Gastroesophageal sphincter (tissue), 4 donors: ENCODE results near the gene MICU2. TPM values are rescaled to one million over a fixed set of nuclear protein-coding genes. Genes with fewer than 3 reads are reported as not detected.
"Not testable (repeated sequence)": the region's sequence is repeated elsewhere in the genome, so short reads cannot be mapped to it uniquely, and the experiment has no call there.

Experiments used
- ATAC-seq: fragments of 150-250 bp; one replicate; pipeline ENCODE4 v1.9.1; 2016; ENCODE audit warnings: mild to moderate bottlenecking, moderate library complexity
- H3K27ac ChIP-seq, 4 donors: fragments of 200-600 bp; sonication (generic) in 3 of 4; 1 replicate in 3 of 4; 2 replicates in 1 of 4; pipeline ENCODE4 v1.5.1; 2016 to 2019
- H3K27me3 ChIP-seq: fragments of 200-600 bp; sonication (generic); one replicate; pipeline ENCODE4 v1.5.1; 2019
- H3K36me3 ChIP-seq, 2 donors: fragments of 200-600 bp; sonication (generic); one replicate each; pipeline ENCODE4 v1.5.1; 2019; ENCODE audit warnings: control low read depth in 1 of 2
- H3K4me1 ChIP-seq, 3 donors: fragments of 200-600 bp; sonication (generic); 1 replicate in 2 of 3; 2 replicates in 1 of 3; pipeline ENCODE4 v1.5.1; 2016 to 2019; ENCODE audit warnings: control low read depth in 2 of 3
- H3K4me3 ChIP-seq, 2 donors: fragments of 200-600 bp; sonication (generic); one replicate each; pipeline ENCODE4 v1.5.1; 2019; ENCODE audit warnings: mild to moderate bottlenecking in 1 of 2, moderate library complexity in 1 of 2
- H3K9me3 ChIP-seq, 3 donors: fragments of 200-600 bp; sonication (generic); one replicate each; pipeline ENCODE4 v1.5.1; 2017 to 2019; ENCODE audit warnings: control low read depth in 2 of 3
- EP300 ChIP-seq: sonication (generic); formaldehyde crosslinking; IDR thresholded peaks from one replicate; pipeline ENCODE4 v1.6.1; 2017; ENCODE audit warnings: antibody characterized with exemption, mild to moderate bottlenecking
- POLR2A ChIP-seq, 2 donors: fragments of 450-650 bp; IDR thresholded peaks; one replicate each; pipeline ENCODE4 v1.6.1; 2017; ENCODE audit warnings: antibody characterized with exemption in 2 of 2, mild to moderate bottlenecking in 2 of 2, moderate library complexity in 1 of 2
- POLR2AphosphoS5 ChIP-seq: sonication (generic); formaldehyde crosslinking; IDR thresholded peaks from one replicate; pipeline ENCODE4 v1.6.1; 2017; ENCODE audit warnings: antibody characterized with exemption
- WGBS, 2 donors: methylation state at CpG; one replicate each; pipeline ENCODE4 v1.1.5; 2018; ENCODE audit warnings: low coverage in 1 of 2; 5-methylcytosine and 5-hydroxymethylcytosine counted together
- total RNA-seq, 4 donors: library from RNA; depleted of rRNA; stranded (reverse); fragments of >200 nt; gene quantifications; one replicate each; pipeline ENCODE4 v1.1.0, GENCODE V29; 2016
- TF ChIP-seq, protein P1 (sequence below), 4 experiments: fragments of 200-600 bp in 2 of 4; fragments of 450-650 bp in 2 of 4; sonication (generic) in 1 of 4; IDR thresholded peaks; one replicate each; pipeline ENCODE4 v1.5.1; 2017 to 2019; ENCODE audit warnings: antibody characterized with exemption in 4 of 4, mild to moderate bottlenecking in 2 of 4, moderate library complexity in 2 of 4

The MICU2 gene
- total RNA-seq, 4 donors from 2014 or later = 35.2 to 67.7 (median 42.0) TPM

DNA sequence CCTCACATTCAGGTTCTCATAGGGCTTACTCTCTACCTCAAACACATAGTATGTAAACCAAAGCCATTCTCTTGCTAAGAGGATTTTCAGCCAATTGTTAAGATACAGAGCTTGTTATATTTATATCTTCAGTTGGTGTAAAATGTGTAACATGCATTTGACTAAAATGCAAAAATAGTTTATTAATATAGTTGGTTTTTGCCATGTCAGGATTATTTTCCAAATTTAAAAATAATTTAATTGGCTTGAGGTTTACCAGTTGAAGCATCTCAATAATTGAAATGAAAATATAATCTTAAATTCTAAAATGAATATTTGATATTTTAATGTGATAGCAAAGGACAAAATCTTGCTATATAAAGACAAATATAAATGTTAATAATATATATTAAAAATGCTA is 7.2 kb downstream of the MICU2 start:
- H3K9me3 ChIP-seq = peaks cover 0 to 4% (median 0%) of the 10 kb centered on the region in 3 donors
- TF ChIP-seq EP300 (no peak), POLR2AphosphoS5 (no peak), POLR2A (IDR thresholded peaks at IDR 0.05) (no peak)
- TF ChIP-seq, protein P1, sequence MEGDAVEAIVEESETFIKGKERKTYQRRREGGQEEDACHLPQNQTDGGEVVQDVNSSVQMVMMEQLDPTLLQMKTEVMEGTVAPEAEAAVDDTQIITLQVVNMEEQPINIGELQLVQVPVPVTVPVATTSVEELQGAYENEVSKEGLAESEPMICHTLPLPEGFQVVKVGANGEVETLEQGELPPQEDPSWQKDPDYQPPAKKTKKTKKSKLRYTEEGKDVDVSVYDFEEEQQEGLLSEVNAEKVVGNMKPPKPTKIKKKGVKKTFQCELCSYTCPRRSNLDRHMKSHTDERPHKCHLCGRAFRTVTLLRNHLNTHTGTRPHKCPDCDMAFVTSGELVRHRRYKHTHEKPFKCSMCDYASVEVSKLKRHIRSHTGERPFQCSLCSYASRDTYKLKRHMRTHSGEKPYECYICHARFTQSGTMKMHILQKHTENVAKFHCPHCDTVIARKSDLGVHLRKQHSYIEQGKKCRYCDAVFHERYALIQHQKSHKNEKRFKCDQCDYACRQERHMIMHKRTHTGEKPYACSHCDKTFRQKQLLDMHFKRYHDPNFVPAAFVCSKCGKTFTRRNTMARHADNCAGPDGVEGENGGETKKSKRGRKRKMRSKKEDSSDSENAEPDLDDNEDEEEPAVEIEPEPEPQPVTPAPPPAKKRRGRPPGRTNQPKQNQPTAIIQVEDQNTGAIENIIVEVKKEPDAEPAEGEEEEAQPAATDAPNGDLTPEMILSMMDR (IDR thresholded peaks at IDR 0.05) = no peak
- no peak overlapping the region for H3K4me3 ChIP-seq
- no peak overlapping the region for H3K27ac ChIP-seq
- no peaks in the 10 kb centered on the region for H3K27me3 ChIP-seq
- peaks cover 0 to 7% (median 0%) of the 10 kb centered on the region in 3 donors for H3K4me1 ChIP-seq
- ATAC-seq = no peak
- H3K36me3 ChIP-seq = no peaks in the 10 kb centered on the region

DNA sequence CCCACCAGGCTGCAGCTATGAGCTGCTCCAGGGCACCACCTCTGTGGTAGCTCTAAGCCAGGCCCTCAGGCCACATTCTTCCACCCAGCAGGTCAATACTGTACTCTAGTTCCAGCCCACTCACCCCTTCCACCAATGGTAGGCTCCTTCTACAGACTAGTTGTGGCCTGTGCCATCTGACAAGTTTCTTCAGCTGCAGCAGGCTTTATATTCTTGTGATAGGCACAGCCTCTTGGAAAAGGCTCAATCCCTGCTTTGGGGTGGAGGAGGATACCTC is 8.5 kb downstream of the MICU2 start:
- Histone ChIP-seq H3K4me1 (peaks cover 0 to 7% (median 0%) of the 10 kb centered on the region in 3 donors), H3K9me3 (peaks cover 0 to 4% (median 0%) of the 10 kb centered on the region in 3 donors), H3K27ac (no peak overlapping the region), H3K4me3 (no peak overlapping the region), H3K36me3 (no peaks in the 10 kb centered on the region), H3K27me3 (no peaks in the 10 kb centered on the region)
- ATAC-seq = no peak
- TF ChIP-seq POLR2AphosphoS5 (no peak), POLR2A (IDR thresholded peaks at IDR 0.05) (no peak), EP300 (no peak)
- TF ChIP-seq, protein P1 (IDR thresholded peaks at IDR 0.05) = no peak

DNA sequence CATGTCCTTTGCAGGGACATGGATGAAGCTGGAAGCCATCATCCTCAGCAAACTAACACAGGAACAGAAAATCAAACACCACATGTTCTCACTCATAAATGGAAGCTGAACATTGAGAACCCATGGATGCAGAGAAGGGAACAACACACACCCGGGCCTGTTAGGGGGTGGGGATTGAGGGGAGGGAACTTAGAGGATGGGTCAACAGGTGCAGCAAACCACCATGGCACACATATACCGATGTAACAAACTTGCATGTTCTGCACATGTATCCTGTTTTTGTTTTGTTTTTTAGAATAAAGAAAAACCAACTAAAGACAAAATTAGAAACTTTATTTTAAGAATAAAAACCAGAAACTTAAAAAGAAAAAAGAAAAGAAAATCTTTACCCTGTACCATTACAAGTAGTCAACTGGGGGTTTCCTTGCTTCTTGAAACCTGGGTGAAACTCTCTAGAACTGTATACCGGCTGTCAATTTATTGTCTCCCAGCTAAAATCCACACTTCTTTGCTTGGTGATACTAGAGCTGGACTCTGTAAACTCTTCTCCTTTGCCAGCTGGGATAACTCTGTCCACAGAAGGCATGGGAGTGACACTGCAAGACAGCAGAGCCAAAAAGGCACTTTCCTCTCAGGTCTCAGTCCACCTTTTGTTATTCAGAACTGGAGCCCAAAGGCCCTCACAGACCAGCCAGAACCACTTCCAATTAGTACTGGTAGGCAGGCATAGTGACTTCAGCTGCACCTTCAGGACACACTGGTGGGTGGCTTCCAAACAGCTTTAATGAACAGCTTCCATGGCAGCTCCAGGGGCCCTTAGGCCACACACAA is 9.0 kb downstream of the MICU2 start:
- no peak overlapping the region for H3K4me3 ChIP-seq
- H3K4me1 ChIP-seq = peaks cover 0 to 7% (median 0%) of the 10 kb centered on the region in 3 donors
- no peaks in the 10 kb centered on the region for H3K27me3 ChIP-seq
- no peak overlapping the region for H3K27ac ChIP-seq
- WGBS, 2 donors = 56 to 67% methylated on average over 2 to 3 of the region's 3 CpGs
- TF ChIP-seq, protein P1 (IDR thresholded peaks at IDR 0.05) = no peak
- no peak for TF ChIP-seq EP300
- TF ChIP-seq POLR2A (IDR thresholded peaks at IDR 0.05) = no peak
- no peak for TF ChIP-seq POLR2AphosphoS5
- peaks cover 0 to 4% (median 0%) of the 10 kb centered on the region in 3 donors for H3K9me3 ChIP-seq
- ATAC-seq = no peak
- no peaks in the 10 kb centered on the region for H3K36me3 ChIP-seq

DNA sequence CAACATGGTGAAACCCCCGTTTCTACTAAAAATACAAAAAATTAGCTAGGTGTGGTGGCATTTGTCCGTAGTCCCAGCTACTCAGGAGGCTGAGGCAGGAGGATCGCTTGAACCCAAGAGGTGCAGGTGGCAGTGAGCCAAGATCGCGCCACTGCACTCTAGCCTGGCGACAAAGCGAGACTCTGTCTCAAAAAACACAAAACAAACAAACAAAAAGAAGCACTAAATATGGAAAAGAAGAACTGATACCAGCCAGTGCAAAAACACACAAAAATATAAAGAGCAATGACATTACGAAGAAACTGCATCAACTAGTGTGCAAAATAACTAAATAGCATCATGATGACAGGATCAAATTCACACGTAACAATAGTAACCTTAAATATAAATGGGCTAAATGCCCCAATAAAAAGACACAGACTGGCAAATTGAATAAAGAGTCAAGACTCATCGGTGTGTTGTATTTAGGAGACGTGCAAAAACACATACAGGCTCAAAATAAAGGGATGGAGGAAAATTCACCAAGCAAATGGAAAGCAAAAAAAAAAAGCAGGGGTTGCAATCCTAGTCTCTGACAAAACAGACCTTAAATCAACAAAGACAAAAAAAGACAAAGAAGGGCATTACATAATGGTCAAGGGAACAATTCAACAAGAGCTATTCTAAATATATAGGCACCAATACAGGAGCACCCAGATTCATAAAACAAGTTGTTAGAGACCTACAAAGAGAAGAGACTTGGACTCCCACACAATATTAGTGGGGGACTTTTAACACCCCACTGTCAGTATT is 13.1 kb downstream of the MICU2 start:
- not testable (repeated sequence) for H3K27me3 ChIP-seq, ATAC-seq, H3K4me1 ChIP-seq, H3K9me3 ChIP-seq, H3K27ac ChIP-seq, H3K4me3 ChIP-seq, H3K36me3 ChIP-seq
- WGBS, 2 donors = 90 to 91% methylated on average over 4 to 11 of the region's 11 CpGs

DNA sequence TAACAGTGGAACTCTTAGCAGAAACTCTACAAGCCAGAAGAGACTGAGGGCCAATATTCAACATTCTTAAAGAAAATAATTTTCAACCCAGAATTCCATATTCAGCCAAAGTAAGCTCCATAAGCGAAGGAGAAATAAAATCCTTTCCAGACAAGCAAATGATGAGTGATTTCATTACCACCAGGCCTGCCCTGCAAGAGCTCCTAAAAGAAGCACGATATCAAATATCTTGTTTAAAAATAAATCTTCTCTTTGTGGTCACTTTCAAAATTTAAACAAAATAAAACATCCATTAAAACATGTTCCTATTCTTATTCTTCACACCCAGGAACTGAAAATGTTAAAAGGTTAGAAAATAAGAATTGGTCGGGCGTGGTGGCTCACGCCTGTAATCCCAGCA is 13.7 kb downstream of the MICU2 start:
- H3K9me3 ChIP-seq = peaks cover 0 to 4% (median 0%) of the 10 kb centered on the region in 3 donors
- H3K36me3 ChIP-seq = no peaks in the 10 kb centered on the region
- no peak overlapping the region for H3K4me3 ChIP-seq
- H3K4me1 ChIP-seq = no peaks in the 10 kb centered on the region
- TF ChIP-seq, protein P1 (IDR thresholded peaks at IDR 0.05) = no peak
- TF ChIP-seq EP300 = no peak
- TF ChIP-seq POLR2A (IDR thresholded peaks at IDR 0.05) = no peak
- no peak for TF ChIP-seq POLR2AphosphoS5
- ATAC-seq = no peak
- H3K27ac ChIP-seq = no peak overlapping the region
- no peaks in the 10 kb centered on the region for H3K27me3 ChIP-seq
- WGBS, 2 donors = 82 to 92% methylated on average over 2 to 5 of the region's 5 CpGs

DNA sequence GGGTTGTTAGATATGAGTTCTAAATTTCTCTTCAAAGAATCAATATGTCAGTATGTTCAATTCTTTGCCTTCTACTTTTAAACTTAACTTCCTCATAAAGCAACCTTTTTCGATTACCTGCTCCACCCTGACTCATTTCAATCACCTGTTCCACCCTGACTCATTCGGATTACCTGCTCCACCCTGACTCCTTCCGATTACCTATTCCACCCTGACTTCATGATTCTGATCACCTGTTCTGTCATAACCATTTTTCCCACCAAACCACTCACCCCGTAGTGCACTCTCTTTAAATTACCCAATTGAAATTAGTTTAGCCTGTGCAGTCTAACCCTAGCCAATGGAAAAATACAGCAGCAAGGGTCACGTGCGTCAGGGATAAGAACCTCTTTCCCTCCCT is 14.5 kb downstream of the MICU2 start:
- not testable (repeated sequence) for H3K4me3 ChIP-seq, H3K36me3 ChIP-seq, H3K4me1 ChIP-seq, ATAC-seq, H3K27ac ChIP-seq, H3K9me3 ChIP-seq, H3K27me3 ChIP-seq
- 91 to 94% methylated on average over 5 to 6 of the region's 6 CpGs for whole genome bisulfite sequencing, 2 donors

DNA sequence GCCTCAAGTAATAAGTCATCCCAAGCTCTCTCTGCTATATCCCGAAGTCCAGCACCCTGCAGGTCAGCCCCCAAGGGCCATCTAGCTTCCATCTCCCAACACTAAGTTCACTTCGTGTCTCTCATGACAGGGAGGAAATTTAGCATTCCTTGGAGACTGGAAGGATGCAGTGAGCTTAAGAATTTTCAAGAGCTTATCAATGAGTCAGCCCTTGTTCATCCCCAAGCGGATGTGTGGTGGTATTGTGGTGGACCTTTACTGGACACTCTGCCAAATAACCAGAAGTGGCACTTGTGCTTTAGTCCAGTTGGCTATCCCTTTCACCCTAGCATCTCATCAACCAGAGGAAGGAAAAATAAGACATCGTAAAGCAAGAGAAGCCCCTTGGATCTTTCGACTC is 15.6 kb downstream of the MICU2 start:
- H3K9me3 ChIP-seq, ATAC-seq, H3K4me3 ChIP-seq, H3K36me3 ChIP-seq, H3K4me1 ChIP-seq, H3K27ac ChIP-seq, H3K27me3 ChIP-seq: not testable (repeated sequence)
- 82 to 100% methylated on average over 2 to 4 of the region's 5 CpGs for WGBS, 2 donors
